HG03378 (cell line): Measurements from ENCODE around the gene METTL4.
A peak's percentile ranks its signal among the peaks of the same experiment; 100 is the strongest.

Source experiments
- ATAC-seq: cut with Tn5 transposase; IDR thresholded peaks from one replicate; pipeline ENCODE4 v1.9.1; 2021; ENCODE audit warnings: mild to moderate bottlenecking, moderate library complexity; ENCODE audit not compliant: unreplicated experiment

METTL4 gene

GRCh38 chr18:2571200-2572170 lies at the start of gene METTL4, which contains the start of gene NDC80:
TSS of gene METTL4 (minus strand) at chr18:2571505. CDS start at chr18:2567216, 4,289 bp downstream.
TSS of gene NDC80 (plus strand) at chr18:2571557. CDS start at chr18:2572986, 1,429 bp downstream.
- peak; percentile 68 for ATAC-seq

GRCh38 chr18:2618009-2618408 lies 46.7 kb upstream of the METTL4 start:
- no peak for ATAC-seq

- ATAC-seq: no peak
These were observed 46.2 kb upstream of the METTL4 start for GRCh38 chr18:2617401-2617998.

GRCh38 chr18:2612996-2613395 lies 41.7 kb upstream of the METTL4 start:
- ATAC-seq: no peak

GRCh38 chr18:2610549-2610948 lies 39.2 kb upstream of the METTL4 start:
- no peak for ATAC-seq

GRCh38 chr18:2609604-2610003 lies 38.3 kb upstream of the METTL4 start:
- ATAC-seq: no peak

- no peak for ATAC-seq
These were observed 35.0 kb upstream of the METTL4 start for GRCh38 chr18:2606335-2606734.

GRCh38 chr18:2602844-2603243 lies 31.5 kb upstream of the METTL4 start:
- ATAC-seq: no peak

GRCh38 chr18:2597639-2598038 lies 26.3 kb upstream of the METTL4 start:
- no peak for ATAC-seq

- ATAC-seq: no peak
These were observed 19.0 kb upstream of the METTL4 start for GRCh38 chr18:2590303-2590702.

- no peak for ATAC-seq
These were observed 18.2 kb upstream of the METTL4 start for GRCh38 chr18:2589345-2590068.

GRCh38 chr18:2588666-2589344 lies 17.5 kb upstream of the METTL4 start:
- no peak for ATAC-seq

GRCh38 chr18:2587788-2588187 lies 16.5 kb upstream of the METTL4 start:
- no peak for ATAC-seq

- ATAC-seq: no peak
These were observed 2.1 kb upstream of the METTL4 start for GRCh38 chr18:2573408-2573807.

GRCh38 chr18:2572892-2573291 lies 1.6 kb upstream of the METTL4 start:
- ATAC-seq: no peak

GRCh38 chr18:2572171-2572569 lies 865 bp upstream of the METTL4 start:
- no peak for ATAC-seq

GRCh38 chr18:2570772-2571199 lies 519 bp downstream of the METTL4 start:
- ATAC-seq: peak; percentile 31

- no peak for ATAC-seq
These were observed 1.7 kb downstream of the METTL4 start for GRCh38 chr18:2569338-2570207.

GRCh38 chr18:2568605-2569004 lies 2.7 kb downstream of the METTL4 start:
- no peak for ATAC-seq

- ATAC-seq: no peak
These were observed 3.2 kb downstream of the METTL4 start for GRCh38 chr18:2568129-2568528.
